Fibroblast of skin of left biceps (primary cell): Measurements from ENCODE around the gene CMIP.
"Not testable (repeated sequence)": the region's sequence is repeated elsewhere in the genome, so short reads cannot be mapped to it uniquely, and the experiment has no call there.

ENCODE experiments used
- DNase-seq, 2 experiments: peaks; one replicate each; pipeline ENCODE4 v3.0.0-alpha.2; 2013; ENCODE audit warnings: low read depth in 2 of 2

Gene CMIP

GRCh38 chr16:81686391-81687130 is 242.0 kb downstream of the CMIP start:
- DNase-seq: no peak

GRCh38 chr16:81687131-81687456 is 242.5 kb downstream of the CMIP start:
- DNase-seq: no peak

GRCh38 chr16:81688182-81688581 is 243.6 kb downstream of the CMIP start:
- DNase-seq: no peak

GRCh38 chr16:81688839-81689238 is 244.2 kb downstream of the CMIP start:
- not testable (repeated sequence) for DNase-seq

GRCh38 chr16:81692021-81692420 is 247.4 kb downstream of the CMIP start:
- no peak for DNase-seq

GRCh38 chr16:81692571-81692970 is 248.0 kb downstream of the CMIP start:
- no peak for DNase-seq

- no peak for DNase-seq
Measured at GRCh38 chr16:81693041-81693743, 248.6 kb downstream of the CMIP start.

GRCh38 chr16:81693744-81694303 is 249.2 kb downstream of the CMIP start:
- no peak for DNase-seq

- no peak for DNase-seq
Measured at GRCh38 chr16:81694494-81695280, 250.1 kb downstream of the CMIP start.

GRCh38 chr16:81695321-81696165 is 250.9 kb downstream of the CMIP start:
- no peak for DNase-seq

GRCh38 chr16:81696166-81696960 is 251.8 kb downstream of the CMIP start:
- DNase-seq: no peak

GRCh38 chr16:81696961-81697615 is 252.5 kb downstream of the CMIP start:
- DNase-seq: no peak

- no peak for DNase-seq
Measured at GRCh38 chr16:81697616-81698309, 253.2 kb downstream of the CMIP start.

- no peak for DNase-seq
Measured at GRCh38 chr16:81698310-81698641, 253.7 kb downstream of the CMIP start.

- DNase-seq: no peak
Measured at GRCh38 chr16:81699596-81699995, 255.0 kb downstream of the CMIP start.

- no peak for DNase-seq
Measured at GRCh38 chr16:81700071-81700779, 255.6 kb downstream of the CMIP start.

- DNase-seq: no peak
Measured at GRCh38 chr16:81700780-81701165, 256.2 kb downstream of the CMIP start.

- DNase-seq: no peak
Measured at GRCh38 chr16:81701296-81701970, 256.8 kb downstream of the CMIP start.
